Neutrophil (primary cell): ENCODE measurements around the gene CHTF8.

Experiments used
- H3K27ac ChIP-seq: fragments of 200-600 bp; sonication (generic); 2 replicates; pipeline ENCODE4 v1.5.1; 2016; ENCODE audit warnings: mild to moderate bottlenecking, moderate library complexity
- H3K27me3 ChIP-seq: fragments of 200-600 bp; sonication (generic); 2 replicates; pipeline ENCODE4 v1.6.0; 2016; ENCODE audit warnings: mild to moderate bottlenecking
- H3K36me3 ChIP-seq: fragments of 200-600 bp; sonication (generic); 2 replicates; pipeline ENCODE4 v1.5.1; 2017
- H3K4me1 ChIP-seq, 2 experiments: fragments of 200-600 bp in 1 of 2; sonication (generic) in 1 of 2; 1 replicate in 1 of 2; 2 replicates in 1 of 2; pipeline versions ENCODE4 v1.5.1 to v1.6.1; 2013 to 2016; ENCODE audit warnings: low read depth in 1 of 2, low read length in 1 of 2, mild to moderate bottlenecking in 1 of 2, moderate library complexity in 1 of 2; ENCODE audit not compliant: control insufficient read depth in 1 of 2, insufficient read depth in 1 of 2
- H3K4me3 ChIP-seq, 2 experiments: fragments of 200-600 bp in 1 of 2; sonication (generic) in 1 of 2; 1 replicate in 1 of 2; 2 replicates in 1 of 2; pipeline ENCODE4 v1.5.1; 2013 to 2016; ENCODE audit warnings: low read depth in 1 of 2, low read length in 1 of 2, mild to moderate bottlenecking in 1 of 2, moderate library complexity in 1 of 2
- H3K9me3 ChIP-seq: fragments of 200-600 bp; sonication (generic); 2 replicates; pipeline ENCODE4 v1.5.1; 2016
- CTCF ChIP-seq: fragments of 200-600 bp; sonication (generic); IDR thresholded peaks from 2 replicates; pipeline ENCODE4 v1.5.1; 2016; ENCODE audit warnings: antibody characterized with exemption

Gene CHTF8

GRCh38 chr16:69083306-69083941, 49.0 kb downstream of the CHTF8 start:
- H3K27ac ChIP-seq = no peak overlapping the region

GRCh38 chr16:69079697-69080096, 52.7 kb downstream of the CHTF8 start:
- Histone ChIP-seq H3K4me1 (no peaks in the 10 kb centered on the region), H3K9me3 (no peaks in the 10 kb centered on the region), H3K27ac (no peak overlapping the region), H3K36me3 (peaks cover 20% of the 10 kb centered on the region), H3K27me3 (no peaks in the 10 kb centered on the region), H3K4me3 (no peak overlapping the region)
- no peak for TF ChIP-seq CTCF

More at GRCh38 chr16:69083306-69083941, 49.0 kb downstream of the CHTF8 start:
- Histone ChIP-seq H3K4me1 (no peaks in the 10 kb centered on the region), H3K9me3 (no peaks in the 10 kb centered on the region), H3K27me3 (no peaks in the 10 kb centered on the region), H3K4me3 (no peak overlapping the region), H3K36me3 (peaks cover 14% of the 10 kb centered on the region)
- no peak for TF ChIP-seq CTCF

GRCh38 chr16:69078073-69078472, 54.3 kb downstream of the CHTF8 start:
- Histone ChIP-seq H3K9me3 (no peaks in the 10 kb centered on the region), H3K27me3 (no peaks in the 10 kb centered on the region), H3K27ac (no peak overlapping the region), H3K4me3 (no peak overlapping the region), H3K36me3 (peaks cover 6% of the 10 kb centered on the region), H3K4me1 (no peaks in the 10 kb centered on the region)
- TF ChIP-seq CTCF = no peak

- Histone ChIP-seq H3K27ac (no peak overlapping the region), H3K27me3 (no peaks in the 10 kb centered on the region), H3K9me3 (no peaks in the 10 kb centered on the region), H3K36me3 (peaks cover 6% of the 10 kb centered on the region), H3K4me1 (no peaks in the 10 kb centered on the region), H3K4me3 (no peak overlapping the region)
- TF ChIP-seq CTCF = no peak
These were observed 55.1 kb downstream of the CHTF8 start for GRCh38 chr16:69077251-69077650.

- Histone ChIP-seq H3K4me1 (no peaks in the 10 kb centered on the region), H3K36me3 (peaks cover 6% of the 10 kb centered on the region), H3K27ac (no peak overlapping the region), H3K27me3 (no peaks in the 10 kb centered on the region), H3K4me3 (no peak overlapping the region), H3K9me3 (no peaks in the 10 kb centered on the region)
- no peak for TF ChIP-seq CTCF
These were observed 59.1 kb downstream of the CHTF8 start for GRCh38 chr16:69073181-69073702.
